Keratinocyte (primary cell): ENCODE data around the gene ITCH.
"Not testable (repeated sequence)": the region's sequence is repeated elsewhere in the genome, so short reads cannot be mapped to it uniquely, and the experiment has no call there.

Experiments
- EZH2 ChIP-seq: IDR thresholded peaks from one replicate; pipeline ENCODE4 v1.6.1; 2012; ENCODE audit warnings: inconsistent platforms, mild to moderate bottlenecking, low read length, moderate library complexity
- TF ChIP-seq, protein P1 (sequence below), 3 experiments: IDR thresholded peaks in 1 of 3; conservative IDR thresholded peaks in 1 of 3; optimal IDR thresholded peaks in 1 of 3; 2 replicates in 2 of 3; 3 replicates in 1 of 3; pipeline versions ENCODE3 to v1.5.1; 2011; ENCODE audit warnings: low read length in 3 of 3, mild to moderate bottlenecking in 3 of 3, moderate library complexity in 2 of 3, control low read depth in 1 of 3, inconsistent platforms in 1 of 3; ENCODE audit not compliant: insufficient read depth in 2 of 3; ENCODE audit errors: extremely low read depth in 1 of 3

DNA sequence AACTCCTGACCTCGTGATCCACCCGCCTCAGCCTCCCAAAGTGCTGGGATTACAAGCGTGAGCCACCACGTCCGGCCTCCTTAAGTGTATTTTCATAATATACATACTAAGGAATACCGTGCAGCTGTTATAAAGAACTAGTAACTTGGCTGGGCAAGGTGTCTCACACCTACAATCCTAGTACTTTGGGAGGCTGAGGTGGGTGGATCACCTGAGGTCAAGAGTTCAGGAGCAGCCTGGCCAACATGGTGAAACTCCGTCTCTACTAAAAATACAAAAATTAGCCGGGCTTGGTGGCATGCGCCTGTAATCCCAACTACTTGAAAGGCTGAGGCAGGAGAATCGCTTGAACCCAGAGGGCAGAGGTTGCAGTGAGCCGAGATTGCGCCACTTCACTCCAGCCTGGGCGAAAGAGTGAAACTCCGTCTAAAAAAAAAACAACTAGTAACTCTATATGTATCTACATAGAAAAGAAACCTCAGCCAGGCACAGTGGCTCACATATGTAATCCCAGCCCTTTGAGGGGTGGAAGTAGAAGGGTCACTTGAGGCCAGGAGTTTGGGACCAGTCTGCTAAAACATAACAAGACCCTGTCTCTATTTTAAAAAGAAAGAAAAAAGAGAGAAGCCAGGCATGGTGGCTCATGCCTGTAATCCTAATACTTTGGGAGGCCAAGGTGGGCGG lies 32.1 kb upstream of the ITCH start:
- TF ChIP-seq, protein P1, sequence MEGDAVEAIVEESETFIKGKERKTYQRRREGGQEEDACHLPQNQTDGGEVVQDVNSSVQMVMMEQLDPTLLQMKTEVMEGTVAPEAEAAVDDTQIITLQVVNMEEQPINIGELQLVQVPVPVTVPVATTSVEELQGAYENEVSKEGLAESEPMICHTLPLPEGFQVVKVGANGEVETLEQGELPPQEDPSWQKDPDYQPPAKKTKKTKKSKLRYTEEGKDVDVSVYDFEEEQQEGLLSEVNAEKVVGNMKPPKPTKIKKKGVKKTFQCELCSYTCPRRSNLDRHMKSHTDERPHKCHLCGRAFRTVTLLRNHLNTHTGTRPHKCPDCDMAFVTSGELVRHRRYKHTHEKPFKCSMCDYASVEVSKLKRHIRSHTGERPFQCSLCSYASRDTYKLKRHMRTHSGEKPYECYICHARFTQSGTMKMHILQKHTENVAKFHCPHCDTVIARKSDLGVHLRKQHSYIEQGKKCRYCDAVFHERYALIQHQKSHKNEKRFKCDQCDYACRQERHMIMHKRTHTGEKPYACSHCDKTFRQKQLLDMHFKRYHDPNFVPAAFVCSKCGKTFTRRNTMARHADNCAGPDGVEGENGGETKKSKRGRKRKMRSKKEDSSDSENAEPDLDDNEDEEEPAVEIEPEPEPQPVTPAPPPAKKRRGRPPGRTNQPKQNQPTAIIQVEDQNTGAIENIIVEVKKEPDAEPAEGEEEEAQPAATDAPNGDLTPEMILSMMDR (optimal IDR thresholded peaks at IDR 0.05 in 1 of 3, IDR thresholded peaks at IDR 0.05 in 1 of 3, conservative IDR thresholded peaks at IDR 0.05 in 1 of 3; ENCODE audit: extremely low read depth in 1 of 3, insufficient read depth in 2 of 3, low read length in 3 of 3), result not testable (repeated sequence)
- not testable (repeated sequence) for TF ChIP-seq EZH2
